GM04504 (cell line): ENCODE data around the gene HOXB2.

Experiments used
- DNase-seq: peaks from one replicate; pipeline ENCODE4 v3.0.0-alpha.2; 2012; ENCODE audit warnings: low read depth

The HOXB2 gene

DNA sequence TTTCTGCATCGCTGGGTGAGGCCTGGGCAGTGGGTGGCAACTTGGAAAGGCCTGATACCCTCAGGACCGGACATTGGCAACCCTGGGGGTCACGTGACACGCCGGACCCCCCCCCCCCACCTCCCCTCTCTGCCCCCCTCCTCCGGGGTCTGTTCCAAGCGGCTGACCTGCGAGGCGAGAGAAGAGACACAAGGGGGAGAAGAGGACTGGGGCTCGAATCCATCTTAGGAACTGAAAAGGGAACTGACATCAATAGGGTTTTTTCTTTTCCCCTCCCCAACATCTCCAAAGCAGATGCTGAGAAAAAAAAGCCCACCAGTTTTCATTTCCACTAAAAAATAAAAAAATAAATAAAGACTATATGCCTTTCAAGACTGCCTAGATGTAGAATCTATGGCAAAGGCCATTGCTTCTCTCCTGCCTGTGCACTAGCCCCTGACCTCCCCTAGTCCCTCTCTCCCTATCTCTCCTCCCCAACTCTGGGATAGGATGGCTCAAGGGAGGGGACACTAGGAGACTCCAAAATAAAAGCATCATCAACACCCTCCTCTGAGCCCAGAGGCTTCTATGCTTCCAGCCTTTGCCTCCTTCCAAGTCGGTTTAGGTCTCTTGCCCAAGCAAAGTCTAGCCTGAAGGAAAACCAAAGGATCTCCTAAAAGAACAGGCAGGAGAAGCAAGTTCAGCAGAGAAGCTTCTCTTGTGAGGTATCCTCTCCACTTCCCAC is 7.7 kb upstream of the HOXB2 start:
- DNase-seq: no peak

- DNase-seq: no peak
Observed at GRCh38 chr17:48551596-48552465, 6.9 kb upstream of the HOXB2 start.

DNA sequence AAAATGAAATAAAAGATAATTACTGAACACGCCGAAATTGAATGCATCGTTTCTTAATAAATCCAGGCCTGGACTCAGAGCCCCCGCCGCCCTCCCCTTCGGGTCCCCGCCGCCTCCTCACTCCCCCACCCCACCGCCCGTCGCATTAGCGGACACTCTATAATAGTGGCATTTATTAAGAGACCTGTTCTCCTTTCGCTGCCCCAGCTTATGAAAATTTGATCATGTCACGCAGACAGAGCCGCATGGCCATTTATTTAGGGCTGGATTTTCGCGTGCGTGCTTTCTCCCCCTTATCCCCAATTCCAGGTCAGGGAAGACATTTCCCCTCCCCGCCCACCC is 6.3 kb upstream of the HOXB2 start:
- DNase-seq: no peak

DNA sequence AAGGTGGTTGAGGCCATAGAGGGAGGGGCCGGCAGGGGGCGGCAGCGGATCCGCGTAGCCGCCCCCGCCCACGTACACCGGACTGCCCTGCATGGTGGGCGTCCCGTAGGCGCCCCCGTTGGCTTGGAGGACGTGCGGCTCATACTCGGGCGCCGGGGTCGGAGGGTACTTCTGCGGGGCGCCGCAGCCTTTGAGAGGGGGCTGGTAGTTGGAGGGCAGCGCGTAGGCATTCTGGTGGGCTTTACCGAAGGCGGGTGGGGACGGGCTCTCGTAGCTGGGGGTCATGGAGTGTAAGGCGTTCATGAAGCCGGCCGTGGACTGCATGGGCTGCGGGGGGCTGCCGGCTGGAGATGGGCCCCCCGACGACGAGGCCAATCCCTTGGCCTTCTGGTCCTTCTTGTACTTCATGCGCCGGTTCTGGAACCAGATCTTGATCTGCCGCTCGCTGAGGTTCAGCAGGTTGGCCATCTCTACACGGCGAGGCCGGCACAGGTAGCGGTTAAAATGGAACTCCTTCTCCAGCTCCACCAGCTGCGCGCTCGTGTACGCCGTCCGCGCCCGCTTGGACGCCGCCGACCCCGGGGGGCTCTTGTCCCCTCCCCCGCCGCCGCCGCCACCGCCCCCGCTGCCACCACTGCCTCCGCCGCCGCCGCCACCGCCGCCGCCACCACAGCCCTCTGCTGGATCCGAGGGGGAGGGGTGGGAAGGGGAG is 5.7 kb upstream of the HOXB2 start:
- no peak for DNase-seq

DNA sequence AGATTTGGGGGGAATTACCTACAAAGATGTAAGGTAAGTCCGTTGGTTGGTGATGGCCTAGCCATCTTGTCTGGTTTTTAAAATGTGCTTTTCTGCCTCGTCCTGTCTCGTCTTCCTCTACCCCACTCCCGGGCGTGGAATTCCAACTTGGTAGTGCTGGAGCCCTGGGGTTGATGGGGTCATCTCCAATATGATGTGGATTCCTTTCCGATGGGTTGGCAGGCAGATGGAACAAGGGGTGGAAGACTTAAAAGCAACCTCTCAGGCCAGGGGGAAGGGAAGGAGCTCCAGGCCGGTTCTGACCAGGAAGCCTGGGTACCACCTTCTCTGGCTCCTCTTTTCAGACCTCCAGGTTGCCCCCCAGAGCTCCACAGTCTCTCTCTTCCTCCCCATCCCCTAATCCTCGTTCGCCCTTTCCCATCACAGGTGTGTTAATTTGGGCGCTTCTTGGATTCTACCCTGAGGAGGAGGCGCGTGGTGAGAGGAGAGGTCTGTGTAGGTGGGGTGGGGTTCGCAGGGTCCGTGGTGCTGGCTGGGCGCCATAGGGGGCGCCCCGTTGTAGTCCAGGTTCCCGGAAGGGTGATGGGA is 5.1 kb upstream of the HOXB2 start:
- no peak for DNase-seq

DNA sequence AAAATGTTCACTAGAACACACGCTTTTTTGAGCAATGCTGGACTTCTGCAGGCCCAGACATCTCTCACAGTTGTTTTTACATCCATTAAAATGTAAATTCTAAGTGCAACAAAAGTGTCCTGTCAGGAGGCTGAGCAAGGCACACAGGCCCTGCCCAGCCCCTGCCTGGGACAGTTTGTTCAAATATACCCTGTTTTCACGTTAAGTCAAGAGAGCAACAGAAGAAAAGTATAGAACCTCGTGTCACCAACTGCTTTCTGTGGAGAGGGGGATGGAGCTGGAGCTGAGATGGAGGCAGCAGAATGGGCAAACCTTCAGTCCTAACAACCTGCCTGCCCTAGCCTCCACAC is 4.3 kb upstream of the HOXB2 start:
- no peak for DNase-seq

- DNase-seq: no peak
Observed at GRCh38 chr17:48548523-48549280, 3.8 kb upstream of the HOXB2 start.

DNA sequence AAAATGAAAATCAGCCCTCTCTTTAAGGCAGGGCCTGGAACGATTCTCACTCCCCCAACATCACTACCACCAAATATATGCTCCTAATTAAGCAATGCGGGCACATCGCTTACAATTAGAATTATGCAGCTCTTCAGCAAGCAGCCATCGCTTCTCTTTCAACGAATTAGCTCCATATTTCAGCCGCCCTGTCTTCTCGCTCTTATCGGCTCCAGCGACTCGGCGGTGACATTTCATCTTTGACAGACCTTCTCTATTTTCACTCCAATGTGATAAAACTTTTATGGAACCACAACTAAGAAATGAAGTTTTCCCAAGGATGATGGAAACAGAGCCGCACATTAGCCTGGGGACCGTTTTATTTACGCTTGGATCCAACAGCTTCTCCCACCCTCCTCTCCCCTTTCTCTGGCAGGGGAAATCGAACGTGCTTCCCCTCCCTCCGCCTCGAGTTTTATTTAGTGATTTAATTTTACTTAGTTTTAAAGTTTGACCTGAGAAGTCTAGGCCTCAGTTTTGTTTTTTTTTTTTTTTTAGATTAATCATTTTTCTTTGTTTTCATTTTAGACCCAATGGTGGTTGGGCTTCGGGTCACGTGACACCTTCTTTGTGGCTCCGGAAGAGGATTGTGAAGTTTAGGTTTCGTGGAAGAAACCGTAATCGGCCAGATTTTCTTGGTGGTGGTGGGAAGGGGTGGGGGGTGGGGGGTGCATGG is 3.1 kb upstream of the HOXB2 start:
- no peak for DNase-seq

DNA sequence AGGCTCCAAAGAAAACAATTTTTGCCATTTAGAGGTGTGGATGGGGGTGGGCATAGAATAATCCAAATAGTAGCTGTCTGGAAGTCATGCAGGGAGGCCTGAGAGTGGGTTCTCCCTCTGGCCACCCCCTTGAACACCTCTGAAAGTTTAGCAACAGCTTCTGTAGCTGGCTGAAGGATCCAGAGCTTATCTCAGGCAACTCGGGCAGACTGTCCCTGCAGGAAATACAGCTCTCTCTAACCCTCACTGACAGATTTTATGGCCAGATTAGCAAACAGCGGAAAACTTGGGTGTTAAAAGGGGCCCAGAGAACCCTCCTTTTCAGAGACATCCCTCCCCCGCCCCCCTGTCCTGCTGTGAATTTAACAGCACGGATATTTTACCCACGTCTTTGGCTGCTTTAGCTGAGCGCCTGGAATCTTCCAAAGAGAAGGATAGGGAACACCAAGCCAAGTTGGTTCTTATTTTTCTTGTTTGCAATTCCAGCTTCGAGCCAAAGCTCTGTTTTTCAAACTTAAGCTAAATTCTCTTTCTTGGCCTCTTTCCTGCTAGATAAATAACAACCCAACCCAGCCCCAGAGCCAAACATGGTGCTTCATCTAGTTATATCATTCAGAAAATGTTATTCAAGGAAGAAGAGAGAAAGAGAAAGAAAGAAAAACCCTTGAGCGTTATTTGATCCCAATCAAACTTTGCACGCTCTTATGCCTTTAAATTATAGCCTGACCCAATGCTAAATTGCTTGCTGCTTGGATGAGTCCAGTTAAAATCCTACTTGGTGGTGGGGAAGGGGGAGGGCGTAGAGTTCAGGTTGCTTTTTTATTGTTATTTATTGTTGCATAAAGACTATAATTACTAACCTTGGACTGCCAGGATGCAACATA is 2.3 kb upstream of the HOXB2 start:
- DNase-seq: no peak

- DNase-seq: no peak
Observed at GRCh38 chr17:48546137-48546923, 1.4 kb upstream of the HOXB2 start.

GRCh38 chr17:48545539-48545938 is 630 bp upstream of the HOXB2 start:
- no peak for DNase-seq

- DNase-seq: peak; percentile 84
Observed at GRCh38 chr17:48544349-48545021, 424 bp downstream of the HOXB2 start.

DNA sequence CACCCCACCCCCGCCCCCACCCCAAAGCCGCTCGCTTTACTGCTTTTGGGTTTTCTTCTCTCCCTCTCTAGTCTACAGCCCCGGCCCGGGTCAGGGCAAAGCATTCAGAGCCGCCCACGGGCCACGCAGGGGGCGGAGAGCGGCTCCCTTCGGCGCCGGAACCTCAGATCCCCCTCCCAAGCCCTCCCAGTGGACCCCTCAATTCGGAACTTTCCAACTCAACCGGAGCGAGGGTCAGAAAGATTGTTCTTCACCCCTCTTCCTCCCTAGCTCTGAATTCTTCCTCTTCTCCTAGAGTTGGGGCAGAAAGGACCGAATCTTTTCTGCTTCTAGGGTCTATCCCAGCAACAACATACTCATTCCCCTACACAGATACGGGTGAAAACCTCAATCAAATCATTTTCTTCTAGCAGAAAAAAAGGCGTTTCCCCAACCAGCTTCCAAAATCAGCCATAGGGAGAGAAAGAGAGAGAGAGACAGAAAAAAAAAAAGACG is 1.0 kb downstream of the HOXB2 start:
- DNase-seq: no peak

- no peak for DNase-seq
Observed at GRCh38 chr17:48543107-48543853, 1.6 kb downstream of the HOXB2 start.

- no peak for DNase-seq
Observed at GRCh38 chr17:48542698-48543106, 2.2 kb downstream of the HOXB2 start.

- DNase-seq: no peak
Observed at GRCh38 chr17:48542114-48542656, 2.7 kb downstream of the HOXB2 start.

DNA sequence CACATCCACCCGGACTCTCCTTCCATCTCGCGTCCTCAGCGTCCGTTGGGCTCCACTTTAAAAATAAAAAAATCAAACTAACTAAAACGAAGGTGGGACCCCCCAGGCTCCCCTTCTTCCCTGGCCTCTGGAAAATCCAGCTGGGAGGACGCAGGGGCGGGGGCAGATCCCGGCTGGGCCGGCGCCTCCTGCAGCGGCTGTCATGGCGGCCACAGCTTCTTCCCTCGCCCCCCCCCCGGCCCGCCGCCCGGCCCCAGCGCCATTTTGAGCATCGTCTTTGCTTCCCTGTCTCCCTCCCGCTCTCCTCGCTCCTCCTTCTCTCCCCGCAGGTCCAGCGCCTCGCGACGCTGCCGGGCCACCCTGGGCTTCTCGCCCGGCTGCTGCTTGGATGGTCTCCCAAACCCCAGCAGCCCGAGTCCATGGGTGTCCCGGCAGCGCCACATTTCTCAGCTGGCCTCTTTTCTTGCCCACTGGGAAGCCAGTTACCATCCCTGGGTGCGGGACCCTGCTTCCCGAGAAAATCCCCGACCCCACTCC is 3.3 kb downstream of the HOXB2 start:
- peak; percentile 75 for DNase-seq
